NCI-H526 (cell line): ENCODE data around the gene ZNF24.

Source experiments
- DNase-seq, 2 experiments: peaks; one replicate each; lab custom pipeline; 2025; lab: John Stamatoyannopoulos, UW

Gene ZNF24

GRCh38 chr18:35343936-35344735, at the start of gene ZNF24:
Gene ZNF24 (minus strand): TSS chr18:35344420. CDS start chr18:35340650, 3,770 bp downstream.
- DNase-seq, result peak; percentile 76 to 94

- DNase-seq, result no peak
These were observed 49.5 kb upstream of the ZNF24 start for GRCh38 chr18:35393716-35394115.

GRCh38 chr18:35392375-35392774, 48.2 kb upstream of the ZNF24 start:
- no peak for DNase-seq

GRCh38 chr18:35390951-35391700, 46.9 kb upstream of the ZNF24 start:
- DNase-seq, result no peak

GRCh38 chr18:35389095-35389618, 44.9 kb upstream of the ZNF24 start:
- no peak for DNase-seq

GRCh38 chr18:35387152-35387571, 42.9 kb upstream of the ZNF24 start:
- no peak for DNase-seq

- DNase-seq, result peak; percentile 51 to 74
These were observed 42.4 kb upstream of the ZNF24 start for GRCh38 chr18:35386600-35387100.

- DNase-seq, result no peak
These were observed 38.9 kb upstream of the ZNF24 start for GRCh38 chr18:35383136-35383535.

GRCh38 chr18:35379421-35379820, 35.2 kb upstream of the ZNF24 start:
- DNase-seq, result no peak

- DNase-seq, result no peak
These were observed 34.3 kb upstream of the ZNF24 start for GRCh38 chr18:35378574-35378896.

GRCh38 chr18:35377875-35378573, 33.8 kb upstream of the ZNF24 start:
- DNase-seq, result no peak

GRCh38 chr18:35376742-35377695, 32.8 kb upstream of the ZNF24 start, which contains the start of gene ZNF396:
Gene ZNF396 (minus strand): TSS chr18:35377337. CDS start chr18:35374292, 3,045 bp downstream.
- peak in 1 of 2 experiments; percentile 74 for DNase-seq

GRCh38 chr18:35376393-35376741, 32.1 kb upstream of the ZNF24 start:
- DNase-seq, result no peak

GRCh38 chr18:35374708-35375107, 30.5 kb upstream of the ZNF24 start:
- no peak for DNase-seq

GRCh38 chr18:35371412-35372195, 27.4 kb upstream of the ZNF24 start:
- DNase-seq, result no peak

- no peak for DNase-seq
These were observed 24.9 kb upstream of the ZNF24 start for GRCh38 chr18:35369126-35369525.

- no peak for DNase-seq
These were observed 24.4 kb upstream of the ZNF24 start for GRCh38 chr18:35368595-35368994.

- DNase-seq, result no peak
These were observed 18.3 kb upstream of the ZNF24 start for GRCh38 chr18:35362531-35362930.

- no peak for DNase-seq
These were observed 17.5 kb upstream of the ZNF24 start for GRCh38 chr18:35361570-35362321.
